Stimulated activated memory B cell treated with anti-CD40 and anti-IgM and Interleukin-4, amounts not matched to agents 10 μg/mL and 1 μg/mL and 100 μg/mL, for 72 hours (primary cell): ENCODE measurements around the gene CWF19L1.
"Not testable (repeated sequence)": the region's sequence is repeated elsewhere in the genome, so short reads cannot be mapped to it uniquely, and the experiment has no call there.

ENCODE experiments used
- ATAC-seq: fragments of 150-1000 bp; cut with Tn5 transposase; 2 replicates; pipeline ENCODE4 v1.10.0; 2021
- H3K27ac Mint-ChIP-seq: one replicate; pipeline ENCODE4 v1.8.0; 2022; ENCODE audit warnings: mild to moderate bottlenecking, mixed read lengths
- H3K27me3 Mint-ChIP-seq: one replicate; pipeline ENCODE4 v1.8.0; 2022; ENCODE audit warnings: mixed read lengths
- H3K36me3 Mint-ChIP-seq: one replicate; pipeline ENCODE4 v1.8.0; 2022; ENCODE audit warnings: mixed read lengths
- H3K4me1 Mint-ChIP-seq: one replicate; pipeline ENCODE4 v1.8.0; 2022; ENCODE audit warnings: mixed read lengths
- H3K4me3 Mint-ChIP-seq: one replicate; pipeline ENCODE4 v1.8.0; 2022; ENCODE audit warnings: mild to moderate bottlenecking, moderate library complexity, mixed read lengths
- H3K9me3 Mint-ChIP-seq: one replicate; pipeline ENCODE4 v1.8.0; 2022; ENCODE audit warnings: mixed read lengths

The CWF19L1 gene

DNA sequence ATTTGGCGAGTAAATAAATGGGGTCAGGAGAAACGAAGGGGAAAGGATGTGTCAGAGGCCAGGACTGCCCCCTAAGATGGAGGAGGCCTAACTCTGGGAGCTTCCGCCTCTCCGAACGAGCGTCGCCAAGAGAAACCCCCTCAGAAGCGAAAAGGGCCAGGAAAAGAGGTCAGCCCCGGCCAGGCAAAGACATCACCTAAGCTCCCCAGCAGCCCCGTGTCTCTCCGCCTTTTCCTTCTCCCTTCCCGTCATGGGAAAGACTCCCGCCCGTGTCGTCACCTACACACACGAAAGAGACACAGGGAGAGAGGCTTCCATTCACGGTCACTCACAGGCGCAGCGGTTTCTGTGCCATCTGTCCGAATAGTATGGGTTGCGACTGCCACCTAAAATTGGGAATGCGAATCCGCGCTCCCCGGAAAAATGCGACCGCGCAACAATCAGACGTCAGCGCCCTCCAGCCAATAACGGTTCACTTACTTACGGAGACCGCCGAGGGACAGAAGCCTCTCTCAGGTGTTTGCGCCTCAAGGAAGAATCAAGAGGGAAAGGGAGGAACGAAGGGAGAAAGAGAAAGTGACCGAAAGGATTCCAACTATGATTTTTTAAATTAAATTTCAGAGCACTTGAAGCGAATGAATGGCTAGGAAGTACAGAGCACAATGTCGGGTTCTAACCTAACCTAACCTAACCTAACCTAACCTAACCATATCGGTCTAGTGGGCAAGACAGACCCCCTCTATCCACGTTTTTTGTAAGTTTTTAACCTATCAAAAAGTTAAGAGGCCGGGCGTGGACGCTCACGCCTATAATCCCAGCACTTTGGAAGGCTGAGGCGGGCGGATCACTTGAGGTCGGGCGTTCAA, at the start of gene CWF19L1:
CWF19L1 (minus strand) TSS at position 400 of the 866 bp plus-strand sequence; CDS start at position 355, 45 bp downstream.
- Mint-ChIP-seq H3K4me1 (peaks cover 39% of the 10 kb centered on the region), H3K27me3 (no peaks in the 10 kb centered on the region), H3K4me3 (peak within 1 kb of the TSS; percentile 99), H3K36me3 (peaks cover 21% of the 10 kb centered on the region), H3K27ac (peak within 1 kb of the TSS; percentile 99), H3K9me3 (no peaks in the 10 kb centered on the region)
- ATAC-seq = peak; percentile 87

DNA sequence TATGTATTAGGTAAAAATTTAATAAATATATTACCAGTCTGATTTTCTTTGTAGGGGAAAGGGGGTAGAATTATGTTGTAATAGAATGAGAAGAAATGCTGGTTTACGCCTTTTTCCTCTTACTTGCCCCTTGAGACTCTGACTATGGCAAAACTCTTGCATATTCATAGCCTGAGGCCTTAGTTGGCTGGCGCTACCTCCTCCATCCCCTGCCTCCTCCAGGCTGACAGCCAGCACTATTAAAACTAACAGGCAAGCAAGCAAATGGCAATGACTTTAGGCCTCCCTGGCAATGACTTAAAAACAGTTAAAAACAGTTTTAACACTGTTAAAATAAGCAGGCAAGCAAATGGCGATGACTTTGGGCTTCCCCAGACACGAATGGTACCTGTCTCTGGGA, 48.2 kb upstream of the CWF19L1 start:
- no peaks in the 10 kb centered on the region for H3K4me1 Mint-ChIP-seq
- H3K27me3 Mint-ChIP-seq = peaks cover 46% of the 10 kb centered on the region
- no peak overlapping the region for H3K4me3 Mint-ChIP-seq
- ATAC-seq = no peak
- no peaks in the 10 kb centered on the region for H3K9me3 Mint-ChIP-seq
- H3K27ac Mint-ChIP-seq = no peak overlapping the region
- H3K36me3 Mint-ChIP-seq = no peaks in the 10 kb centered on the region

DNA sequence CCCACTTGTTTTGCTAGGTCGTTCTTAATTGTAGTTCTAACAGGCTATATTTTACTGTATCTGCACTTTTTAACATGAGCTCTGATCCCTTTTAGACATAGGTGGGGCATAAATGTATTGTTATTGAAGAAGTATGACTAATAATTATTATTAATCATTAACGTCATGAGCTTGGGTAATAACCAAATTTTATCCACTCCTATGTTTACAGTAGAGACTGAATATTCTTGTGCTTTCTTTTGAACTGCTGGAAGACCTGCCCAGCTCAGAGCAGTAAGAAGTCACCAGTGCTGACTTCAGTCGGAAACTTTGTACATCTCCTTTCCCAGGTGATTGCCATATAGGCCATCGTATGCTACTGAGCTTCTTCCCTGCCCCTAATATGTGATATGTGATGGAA, 43.9 kb upstream of the CWF19L1 start:
- ATAC-seq = no peak
- peaks cover 19% of the 10 kb centered on the region for H3K27me3 Mint-ChIP-seq

DNA sequence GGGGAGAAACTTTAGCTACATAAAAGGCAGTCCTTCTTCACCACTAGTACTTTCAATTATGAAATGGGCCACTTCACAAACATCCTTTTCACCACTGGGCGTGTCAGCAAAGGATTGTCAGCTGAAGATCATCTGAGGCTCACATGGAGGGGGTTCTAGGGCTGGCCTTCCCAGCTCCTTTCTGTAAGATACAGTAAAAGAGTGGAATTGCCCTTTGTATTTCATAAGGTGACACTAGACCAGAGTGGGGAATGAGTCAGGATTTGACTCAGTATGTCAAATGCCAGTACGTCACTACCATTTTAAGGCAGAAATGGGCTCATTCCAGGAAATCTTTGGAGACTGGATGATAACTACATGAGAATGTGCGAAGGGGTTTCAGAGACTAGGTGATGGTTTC, 40.2 kb upstream of the CWF19L1 start:
- no peaks in the 10 kb centered on the region for H3K36me3 Mint-ChIP-seq
- no peak overlapping the region for H3K4me3 Mint-ChIP-seq
- ATAC-seq = no peak
- H3K27ac Mint-ChIP-seq = no peak overlapping the region
- H3K27me3 Mint-ChIP-seq = peaks cover 23% of the 10 kb centered on the region
- H3K9me3 Mint-ChIP-seq = no peaks in the 10 kb centered on the region
- no peaks in the 10 kb centered on the region for H3K4me1 Mint-ChIP-seq

More for the DNA sequence above, 43.9 kb upstream of the CWF19L1 start:
- no peak overlapping the region for H3K4me3 Mint-ChIP-seq
- H3K9me3 Mint-ChIP-seq = no peaks in the 10 kb centered on the region
- no peaks in the 10 kb centered on the region for H3K4me1 Mint-ChIP-seq
- H3K27ac Mint-ChIP-seq = no peak overlapping the region
- H3K36me3 Mint-ChIP-seq = no peaks in the 10 kb centered on the region

DNA sequence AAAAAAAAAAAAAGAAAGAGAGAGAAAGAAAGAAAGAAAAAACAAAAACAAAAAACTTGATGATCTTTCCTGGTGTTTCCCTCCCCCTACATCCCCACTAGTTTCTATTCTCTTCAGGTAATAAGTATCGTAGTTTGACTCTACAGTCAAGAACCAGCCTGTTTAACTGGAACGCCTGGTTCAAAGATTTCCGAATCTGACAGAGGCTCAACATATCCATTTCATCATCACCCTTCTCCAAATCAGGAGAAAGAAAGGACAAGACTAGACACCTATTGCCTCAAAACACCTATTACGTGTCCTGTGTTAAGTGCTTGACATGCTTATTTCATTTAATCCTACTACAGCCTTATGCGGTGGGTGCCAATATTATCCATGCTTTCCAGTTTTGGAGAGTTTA, 39.4 kb upstream of the CWF19L1 start:
- H3K36me3 Mint-ChIP-seq = no peaks in the 10 kb centered on the region
- H3K4me1 Mint-ChIP-seq = no peaks in the 10 kb centered on the region
- H3K9me3 Mint-ChIP-seq = no peaks in the 10 kb centered on the region
- no peak for ATAC-seq
- H3K27ac Mint-ChIP-seq = no peak overlapping the region
- peaks cover 23% of the 10 kb centered on the region for H3K27me3 Mint-ChIP-seq
- no peak overlapping the region for H3K4me3 Mint-ChIP-seq

DNA sequence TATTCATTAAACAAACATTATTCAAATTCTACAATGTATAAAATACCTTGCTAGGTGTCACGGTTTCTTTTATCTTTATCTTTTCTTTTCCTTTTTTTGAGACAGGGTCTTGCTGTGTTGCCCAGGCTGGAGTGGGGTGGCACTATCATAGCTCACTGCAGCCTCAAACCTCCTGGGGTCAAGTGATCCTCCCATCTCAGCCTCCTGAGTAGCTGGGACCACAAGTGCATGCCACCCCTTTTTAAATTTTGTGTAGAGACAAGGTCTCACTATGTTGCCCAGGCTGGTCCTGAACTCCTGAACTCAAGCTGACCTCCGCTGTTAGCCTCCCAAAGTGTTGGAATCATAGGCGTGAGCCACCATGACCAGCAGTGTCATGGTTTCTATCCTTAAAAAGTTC, 37.0 kb upstream of the CWF19L1 start:
- Mint-ChIP-seq H3K27ac (no peak overlapping the region), H3K9me3 (peaks cover 3% of the 10 kb centered on the region), H3K27me3 (peaks cover 23% of the 10 kb centered on the region), H3K36me3 (no peaks in the 10 kb centered on the region), H3K4me1 (no peaks in the 10 kb centered on the region), H3K4me3 (no peak overlapping the region)
- no peak for ATAC-seq

DNA sequence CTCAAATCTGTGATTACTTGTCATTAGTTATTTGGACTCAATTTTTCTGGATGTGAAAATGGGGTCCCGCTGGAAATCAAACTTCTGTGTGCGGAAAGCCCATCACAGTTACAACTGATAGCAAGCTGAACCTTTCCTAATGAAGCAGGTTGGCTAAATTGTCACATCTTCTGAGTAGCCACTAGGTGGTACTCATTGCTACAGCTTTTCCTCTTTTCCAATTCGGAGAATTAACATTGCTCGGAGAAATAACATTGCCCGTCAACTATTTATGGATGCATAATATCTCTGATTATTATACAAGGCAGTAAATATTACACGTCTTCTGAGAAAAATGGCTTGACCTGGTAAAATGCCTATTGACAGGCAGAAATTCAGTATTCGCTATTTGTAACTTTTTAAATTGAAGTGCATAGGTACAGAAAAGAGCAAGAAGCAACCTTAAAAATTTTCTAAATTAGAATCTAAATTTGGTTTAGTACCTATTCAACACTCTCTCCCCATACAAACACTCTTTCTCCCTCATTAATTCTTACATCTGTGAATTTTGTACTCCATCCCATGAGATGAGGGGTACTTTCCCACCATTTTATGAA, 36.4 kb upstream of the CWF19L1 start:
- H3K27ac Mint-ChIP-seq = no peak overlapping the region
- no peak for ATAC-seq
- no peaks in the 10 kb centered on the region for H3K4me1 Mint-ChIP-seq

DNA sequence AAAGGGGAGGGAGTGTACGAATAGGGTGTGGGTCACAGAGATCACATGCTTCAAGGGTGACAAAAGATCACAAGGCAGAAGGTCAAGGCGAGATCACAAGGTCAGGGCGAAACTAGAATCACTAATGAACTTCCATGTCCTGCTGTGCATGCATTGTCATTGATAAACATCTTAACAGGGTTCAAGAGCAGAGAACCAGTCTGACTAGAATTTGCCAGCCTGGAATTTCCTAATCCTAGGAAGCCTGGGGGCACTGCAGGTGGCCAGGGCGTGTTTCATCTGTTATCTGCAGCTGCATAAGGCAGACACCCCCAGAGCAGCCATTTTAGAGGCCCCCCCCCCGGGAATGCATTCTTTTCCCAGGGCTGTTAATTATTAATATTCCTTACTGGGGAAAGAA, 33.7 kb upstream of the CWF19L1 start:
- not testable (repeated sequence) for H3K9me3 Mint-ChIP-seq, H3K4me3 Mint-ChIP-seq, H3K4me1 Mint-ChIP-seq, H3K27ac Mint-ChIP-seq, H3K36me3 Mint-ChIP-seq, ATAC-seq
- H3K27me3 Mint-ChIP-seq = peaks cover 31% of the 10 kb centered on the region

More for the DNA sequence above, 36.4 kb upstream of the CWF19L1 start:
- Mint-ChIP-seq H3K9me3 (peaks cover 3% of the 10 kb centered on the region), H3K4me3 (no peak overlapping the region), H3K36me3 (no peaks in the 10 kb centered on the region), H3K27me3 (peaks cover 23% of the 10 kb centered on the region)

DNA sequence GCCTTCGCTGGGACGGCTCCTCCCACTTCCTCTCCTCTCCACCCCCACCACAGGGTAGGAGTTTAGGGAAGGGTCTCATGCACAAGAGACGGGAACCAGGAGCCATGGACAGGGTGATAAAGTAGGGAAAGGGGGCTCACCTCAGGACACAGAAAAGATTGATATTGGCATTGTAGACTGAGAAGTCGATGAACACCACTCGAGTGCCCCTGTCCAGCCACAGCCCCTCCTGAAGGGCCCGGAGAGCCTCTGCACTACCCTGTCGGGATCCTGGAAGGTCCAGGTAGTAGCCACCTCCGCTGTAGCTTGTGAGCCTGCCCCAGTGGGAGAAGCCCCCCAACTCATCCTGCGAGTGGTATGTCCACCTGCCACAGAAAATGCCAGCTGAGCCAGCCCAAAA, 29.8 kb upstream of the CWF19L1 start:
- no peak for ATAC-seq
- H3K9me3 Mint-ChIP-seq = peaks cover 3% of the 10 kb centered on the region
- no peak overlapping the region for H3K27ac Mint-ChIP-seq
- H3K4me1 Mint-ChIP-seq = peaks cover 7% of the 10 kb centered on the region
- no peak overlapping the region for H3K4me3 Mint-ChIP-seq
- no peaks in the 10 kb centered on the region for H3K36me3 Mint-ChIP-seq
- H3K27me3 Mint-ChIP-seq = peaks cover 29% of the 10 kb centered on the region

DNA sequence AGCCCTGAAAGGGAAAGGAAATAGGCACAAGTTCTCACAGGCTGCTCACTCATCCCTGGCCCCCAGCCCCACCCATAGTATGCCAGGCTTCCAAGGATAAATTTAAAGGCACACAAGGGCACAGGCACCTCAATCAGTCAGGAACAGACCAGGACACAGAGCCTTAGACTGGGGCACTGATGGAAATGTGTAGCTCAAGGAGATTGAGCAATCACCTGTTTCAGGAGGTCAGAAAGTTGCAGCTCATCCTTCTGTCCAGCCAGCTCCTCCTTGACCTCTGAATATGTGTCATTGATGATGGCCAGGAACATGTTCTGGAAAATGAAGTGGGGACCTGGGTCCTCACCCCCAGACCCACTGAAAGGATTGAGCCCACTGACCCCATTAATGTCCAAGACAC, 25.6 kb upstream of the CWF19L1 start:
- Mint-ChIP-seq H3K36me3 (no peaks in the 10 kb centered on the region), H3K27ac (no peak overlapping the region), H3K4me3 (no peak overlapping the region), H3K4me1 (peaks cover 4% of the 10 kb centered on the region), H3K27me3 (peaks cover 29% of the 10 kb centered on the region), H3K9me3 (no peaks in the 10 kb centered on the region)
- no peak for ATAC-seq

DNA sequence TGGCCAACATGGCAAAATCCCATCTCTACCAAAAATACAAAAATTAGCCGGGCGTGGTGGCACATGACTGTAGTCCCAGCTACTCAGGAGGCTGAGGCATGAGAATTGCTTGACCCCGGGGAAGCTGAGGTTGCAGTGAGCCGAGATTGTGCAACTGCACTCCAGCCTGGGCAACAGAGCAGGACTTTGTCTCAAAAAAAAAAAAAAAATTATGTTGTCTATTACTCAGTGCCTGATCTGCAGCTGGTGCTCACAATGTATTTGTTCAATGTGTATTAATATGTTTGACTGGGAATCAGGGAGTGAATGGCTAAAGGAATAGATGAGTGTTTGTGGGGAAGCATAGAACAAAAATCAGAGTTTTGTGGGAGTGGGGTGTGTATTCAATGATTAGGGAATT, 24.9 kb upstream of the CWF19L1 start:
- not testable (repeated sequence) for H3K4me3 Mint-ChIP-seq, H3K4me1 Mint-ChIP-seq, ATAC-seq, H3K27ac Mint-ChIP-seq, H3K36me3 Mint-ChIP-seq, H3K9me3 Mint-ChIP-seq
- peaks cover 29% of the 10 kb centered on the region for H3K27me3 Mint-ChIP-seq

DNA sequence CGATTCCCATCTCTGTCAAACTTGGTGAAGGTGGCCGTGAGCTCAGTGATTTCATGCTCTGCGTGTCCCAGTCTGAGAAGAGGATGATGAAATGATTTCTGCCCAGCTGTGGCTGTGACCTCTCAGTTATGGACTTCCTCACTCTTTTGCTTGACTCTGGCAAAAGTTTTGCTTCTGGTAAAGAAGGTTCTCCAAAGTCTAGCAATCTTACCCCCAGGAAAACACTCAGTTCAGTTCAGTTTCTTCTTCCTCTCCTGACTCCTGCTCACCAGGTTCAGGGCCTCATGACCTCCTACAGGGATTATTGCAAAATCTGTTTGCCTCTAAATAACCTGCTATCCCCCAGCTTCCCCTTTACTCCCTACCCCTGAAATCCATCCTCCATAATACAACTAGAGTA, 23.9 kb upstream of the CWF19L1 start:
- no peak for ATAC-seq
- H3K4me3 Mint-ChIP-seq = no peak overlapping the region
- no peaks in the 10 kb centered on the region for H3K36me3 Mint-ChIP-seq
- peaks cover 23% of the 10 kb centered on the region for H3K27me3 Mint-ChIP-seq
- H3K9me3 Mint-ChIP-seq = no peaks in the 10 kb centered on the region
- H3K4me1 Mint-ChIP-seq = peaks cover 9% of the 10 kb centered on the region
- no peak overlapping the region for H3K27ac Mint-ChIP-seq

DNA sequence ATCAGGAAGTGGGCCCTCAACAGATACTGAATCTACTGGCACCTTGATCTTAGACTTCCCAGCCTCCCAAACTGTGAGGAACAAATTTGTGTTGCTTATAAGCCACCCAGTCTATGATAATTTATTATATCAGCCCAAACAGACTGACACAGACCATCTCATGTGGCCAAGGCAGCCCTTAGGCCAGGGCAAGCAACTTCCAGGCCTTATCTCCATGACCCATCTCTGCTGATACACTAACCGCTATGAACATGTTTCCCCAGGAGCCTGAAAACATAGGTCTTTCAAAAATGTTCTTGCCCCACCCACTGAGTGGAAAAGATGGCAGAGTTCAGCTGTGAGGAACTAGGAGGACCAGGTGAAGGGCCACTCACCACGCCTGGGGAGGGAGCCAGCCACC, 22.2 kb upstream of the CWF19L1 start:
- Mint-ChIP-seq H3K4me1 (peaks cover 24% of the 10 kb centered on the region), H3K9me3 (no peaks in the 10 kb centered on the region), H3K27me3 (peaks cover 8% of the 10 kb centered on the region), H3K27ac (no peak overlapping the region), H3K4me3 (no peak overlapping the region), H3K36me3 (peaks cover 7% of the 10 kb centered on the region)
- no peak for ATAC-seq

DNA sequence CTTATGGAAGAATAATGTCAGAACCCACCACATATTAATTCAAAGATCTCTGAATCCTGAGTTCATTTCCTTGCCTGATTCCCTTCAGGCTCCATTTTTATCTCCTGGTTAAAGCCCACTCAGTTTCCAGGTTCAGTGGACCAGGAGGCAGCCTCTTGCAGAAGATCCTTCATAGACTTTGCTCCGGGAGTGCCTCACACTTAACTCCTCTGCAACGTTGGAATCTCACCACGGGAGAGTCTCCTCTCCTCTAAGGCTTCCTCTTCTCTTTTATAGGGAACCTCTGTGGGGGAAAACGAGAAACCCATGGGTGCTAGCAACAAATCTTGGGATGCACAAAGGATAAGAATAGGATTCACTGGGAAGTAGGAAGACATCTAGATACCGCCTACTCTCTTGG, 20.8 kb upstream of the CWF19L1 start:
- no peak for ATAC-seq
- Mint-ChIP-seq H3K4me3 (no peak overlapping the region), H3K27ac (peak overlapping the region; percentile 96), H3K4me1 (peaks cover 26% of the 10 kb centered on the region), H3K36me3 (peaks cover 7% of the 10 kb centered on the region), H3K9me3 (no peaks in the 10 kb centered on the region), H3K27me3 (no peaks in the 10 kb centered on the region)

DNA sequence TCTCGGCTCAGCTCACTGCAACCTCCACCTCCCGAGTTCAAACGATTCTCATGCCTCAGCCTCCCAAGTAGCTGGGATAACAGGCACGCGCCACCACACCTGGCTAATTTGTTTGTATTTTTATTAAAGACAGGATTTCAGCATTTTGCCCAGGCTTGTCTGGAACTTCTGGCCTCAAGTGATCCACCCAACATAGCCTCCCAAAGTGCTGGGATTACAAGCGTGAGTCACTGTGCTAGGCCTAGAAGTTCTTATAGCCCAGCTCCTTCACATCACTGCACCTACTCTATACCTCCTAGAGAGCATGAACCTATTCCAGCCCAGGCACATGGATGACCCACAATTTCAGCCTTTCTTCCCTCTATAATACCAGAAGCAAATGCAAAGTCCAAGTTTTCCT, 20.3 kb upstream of the CWF19L1 start:
- H3K27me3 Mint-ChIP-seq = no peaks in the 10 kb centered on the region
- peaks cover 7% of the 10 kb centered on the region for H3K36me3 Mint-ChIP-seq
- no peaks in the 10 kb centered on the region for H3K9me3 Mint-ChIP-seq
- H3K4me3 Mint-ChIP-seq = peak overlapping the region; percentile 45
- no peak for ATAC-seq
- H3K27ac Mint-ChIP-seq = peak overlapping the region; percentile 96
- peaks cover 26% of the 10 kb centered on the region for H3K4me1 Mint-ChIP-seq
